COLO829 (cell line): Measurements from ENCODE around the gene PARM1.
"Not testable (repeated sequence)": the region's sequence is repeated elsewhere in the genome, so short reads cannot be mapped to it uniquely, and the experiment has no call there.

Experiments used
- DNase-seq: peaks from one replicate; pipeline ENCODE4 v3.0.0; 2012; ENCODE audit warnings: low spot score

The PARM1 gene

GRCh38 chr4:74983253-74983635 lies 50.3 kb downstream of the PARM1 start:
- no peak for DNase-seq

DNA sequence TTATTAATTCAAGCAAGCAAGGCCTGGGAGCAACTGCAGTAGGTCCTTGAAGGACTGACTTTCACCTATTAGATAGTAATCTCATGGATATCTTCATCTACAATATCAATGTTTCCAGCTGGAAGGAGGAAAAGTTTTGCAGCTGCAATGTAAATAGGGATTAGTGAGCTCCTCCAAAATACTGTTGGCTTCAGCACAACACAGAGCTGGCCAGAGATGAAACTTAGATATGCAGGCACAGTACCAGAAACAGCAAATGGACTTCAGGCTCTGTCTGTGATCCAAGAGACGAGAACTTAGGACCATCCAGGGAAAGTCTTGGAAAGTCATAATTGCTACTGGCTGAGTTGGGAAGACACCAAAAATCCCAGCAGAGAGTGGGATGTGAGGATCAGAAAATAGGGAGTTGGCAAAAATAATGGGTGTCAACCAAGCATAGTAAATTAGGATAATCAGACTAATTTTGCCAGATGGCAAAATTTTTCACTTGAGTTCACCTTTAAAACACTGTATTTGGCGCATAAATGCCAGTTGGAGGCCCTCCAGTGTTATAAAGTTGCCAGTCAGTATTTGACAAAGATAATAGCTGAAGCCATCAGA lies 57.5 kb downstream of the PARM1 start:
- no peak for DNase-seq

DNA sequence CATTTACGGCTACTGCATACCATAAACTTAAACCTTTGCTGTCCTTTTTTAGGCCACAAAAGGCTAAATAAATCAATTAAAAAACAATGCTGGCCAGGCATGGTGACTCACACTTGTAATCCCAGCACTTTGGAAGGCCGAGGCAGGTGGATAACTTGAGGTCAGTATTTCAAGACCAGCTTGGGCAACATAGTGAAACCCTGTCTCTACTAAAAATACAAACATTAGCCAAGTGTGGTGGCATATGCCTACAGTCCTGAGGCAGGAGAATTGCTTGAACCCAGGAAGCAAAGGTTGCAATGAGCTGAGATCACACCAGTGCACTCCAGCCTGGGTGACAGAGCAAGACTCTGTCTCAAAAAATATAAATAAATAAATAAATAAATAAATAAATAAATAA lies 61.5 kb downstream of the PARM1 start:
- not testable (repeated sequence) for DNase-seq

GRCh38 chr4:74996996-74997395 lies 64.1 kb downstream of the PARM1 start:
- DNase-seq: no peak

- no peak for DNase-seq
Measured at GRCh38 chr4:74997948-74998729, 65.2 kb downstream of the PARM1 start.

GRCh38 chr4:74999714-75000309 lies 66.9 kb downstream of the PARM1 start:
- no peak for DNase-seq

DNA sequence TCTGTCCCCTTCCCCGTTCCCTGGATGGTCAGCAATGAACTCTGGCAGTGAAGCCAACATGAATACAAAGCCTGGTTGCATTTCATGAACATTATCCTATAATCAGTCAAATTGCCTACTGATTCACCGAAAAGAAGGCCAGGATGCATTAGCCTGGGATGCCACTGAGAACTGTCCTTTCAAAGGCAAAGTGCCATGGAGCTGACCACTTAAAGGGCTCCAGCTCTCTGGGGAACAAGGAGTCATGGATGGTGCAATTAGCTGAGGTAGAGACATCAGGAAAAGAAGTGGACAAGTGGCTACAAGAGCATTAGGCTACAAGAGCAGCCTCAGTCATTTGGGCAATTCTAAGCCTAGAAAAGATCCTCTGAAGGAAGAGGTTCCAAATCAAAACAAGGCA lies 69.0 kb downstream of the PARM1 start:
- no peak for DNase-seq

DNA sequence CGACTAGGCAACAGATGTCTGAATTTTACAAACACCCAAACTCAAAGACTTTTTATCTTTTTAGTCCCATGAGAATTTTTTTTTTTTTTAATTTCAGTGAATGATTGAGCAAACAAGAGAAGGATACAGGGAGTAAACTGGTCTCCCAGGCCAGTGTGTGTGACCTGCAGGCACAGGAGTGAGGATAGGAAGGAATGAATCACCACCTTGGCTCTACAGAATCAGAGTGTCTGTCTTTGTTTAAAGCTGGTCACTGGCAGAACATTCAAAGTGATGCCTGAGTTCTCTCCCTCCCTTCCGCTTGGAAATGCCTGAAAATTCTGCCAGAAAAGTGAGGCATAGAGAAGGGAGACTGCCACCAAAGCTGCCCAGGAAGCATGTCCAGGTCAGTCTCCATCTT lies 69.5 kb downstream of the PARM1 start:
- no peak for DNase-seq

- DNase-seq: no peak
Measured at GRCh38 chr4:75003979-75004378, 71.1 kb downstream of the PARM1 start.

DNA sequence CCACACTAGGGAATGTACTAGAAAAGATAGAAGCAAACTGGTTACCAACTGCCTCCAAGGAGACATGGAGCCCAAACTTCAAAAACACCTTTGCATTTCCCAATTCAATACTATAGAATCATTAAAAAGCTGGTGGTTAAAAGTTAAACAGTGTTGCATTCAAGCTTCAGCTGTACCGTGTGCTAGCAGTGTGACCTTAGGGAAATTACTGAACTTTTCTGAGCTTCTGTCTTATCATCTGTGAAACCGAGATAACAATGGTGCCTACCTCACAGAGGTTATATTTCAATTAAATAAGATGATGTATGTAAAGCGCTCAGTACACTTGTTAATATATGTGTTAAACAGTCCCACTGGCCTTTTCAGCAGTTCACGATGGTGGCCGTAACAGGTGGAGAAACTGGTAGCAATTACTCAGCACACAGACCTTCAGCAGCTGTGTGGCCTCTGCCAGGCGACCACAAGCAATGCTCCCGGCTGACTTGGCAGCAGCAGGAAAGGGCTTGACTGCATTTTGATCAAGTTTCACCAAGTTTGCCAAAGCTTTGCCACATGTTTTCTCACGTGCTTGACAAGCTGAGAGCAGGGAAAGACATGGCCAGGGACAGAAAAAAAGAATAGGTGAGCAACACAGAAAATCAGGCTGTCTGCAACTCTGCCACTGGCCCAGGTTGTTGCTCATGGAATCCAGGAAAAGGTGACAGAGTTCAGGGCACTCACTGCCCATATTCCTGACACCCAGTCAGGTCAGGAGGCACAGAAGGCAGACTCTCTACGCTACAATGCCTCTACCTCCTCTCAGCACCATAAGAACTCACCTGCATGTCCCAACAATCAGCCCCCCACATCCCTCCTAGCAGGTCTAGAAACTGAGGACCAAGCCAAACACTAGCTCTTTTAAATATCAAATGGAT lies 72.1 kb downstream of the PARM1 start:
- no peak for DNase-seq

GRCh38 chr4:75005727-75006126 lies 72.8 kb downstream of the PARM1 start:
- DNase-seq: no peak

DNA sequence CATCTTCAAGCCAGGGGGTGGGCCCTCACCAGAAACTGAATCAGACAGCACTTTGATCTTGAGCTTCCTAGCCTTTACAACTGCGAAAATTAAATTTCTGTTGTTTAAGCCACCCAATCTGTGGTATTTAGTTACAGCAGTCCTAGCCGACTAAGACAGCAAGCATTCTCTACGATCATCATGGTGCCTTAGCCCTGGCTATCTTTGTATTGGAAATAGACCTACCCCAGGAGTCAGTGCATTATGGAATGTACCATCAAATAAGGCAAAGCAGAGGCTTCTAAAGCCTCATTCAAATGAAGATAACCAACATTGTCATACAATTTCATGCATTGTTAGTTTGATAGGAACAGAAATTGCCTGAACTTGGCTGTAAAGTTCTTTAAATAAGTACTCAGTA lies 75.0 kb downstream of the PARM1 start:
- DNase-seq: no peak

GRCh38 chr4:75009138-75009537 lies 76.2 kb downstream of the PARM1 start:
- no peak for DNase-seq

DNA sequence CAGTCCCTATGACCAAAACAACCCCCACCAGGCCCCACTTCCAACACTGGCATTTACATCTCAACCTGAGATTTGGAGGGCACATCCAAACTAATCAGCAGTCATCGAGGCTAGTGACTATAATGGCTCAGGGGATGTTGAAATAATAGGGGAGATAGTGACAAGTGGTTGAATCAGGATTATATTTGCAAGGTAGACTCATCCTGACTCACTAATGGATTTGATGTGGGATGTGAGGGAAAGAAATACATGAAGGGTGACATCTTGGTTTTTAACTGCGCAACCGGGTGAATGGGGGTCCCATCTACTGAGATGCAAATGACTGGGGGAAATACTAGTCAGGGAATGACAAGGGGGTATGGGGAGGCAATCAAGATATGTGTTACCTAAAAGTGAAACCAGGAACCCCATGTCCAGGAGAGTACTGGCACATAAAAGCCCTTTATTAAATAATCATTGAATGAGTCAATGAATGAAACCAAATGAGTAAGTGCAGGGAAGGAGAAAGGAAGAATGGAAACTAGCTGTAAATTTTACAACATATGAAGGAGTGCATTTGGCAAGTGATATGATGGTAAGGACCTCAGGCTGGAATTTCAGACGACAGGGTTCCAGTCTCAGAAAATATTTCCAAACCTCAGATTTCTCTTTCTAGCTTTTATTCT lies 78.3 kb downstream of the PARM1 start:
- no peak for DNase-seq

- no peak for DNase-seq
Measured at GRCh38 chr4:75015627-75016026, 82.7 kb downstream of the PARM1 start.

DNA sequence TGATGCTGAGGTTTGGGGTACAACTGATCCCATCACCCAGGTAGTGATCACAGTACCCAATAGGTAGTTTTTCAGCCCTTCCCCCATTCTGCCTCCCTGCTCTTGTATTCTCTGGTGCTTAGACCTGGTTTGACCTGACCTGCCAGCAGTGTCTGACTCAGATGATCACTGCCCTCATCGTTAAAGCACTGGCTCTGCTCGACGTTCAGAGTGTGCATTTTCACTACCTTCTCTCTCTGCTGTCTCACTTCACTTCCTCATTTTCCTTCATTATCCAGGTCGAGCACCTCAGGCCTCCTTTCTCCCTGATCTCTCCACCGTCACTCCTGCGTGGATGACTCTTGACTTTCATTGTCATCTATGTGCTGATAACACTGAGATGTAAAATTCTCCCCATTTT lies 83.6 kb downstream of the PARM1 start:
- DNase-seq: no peak

DNA sequence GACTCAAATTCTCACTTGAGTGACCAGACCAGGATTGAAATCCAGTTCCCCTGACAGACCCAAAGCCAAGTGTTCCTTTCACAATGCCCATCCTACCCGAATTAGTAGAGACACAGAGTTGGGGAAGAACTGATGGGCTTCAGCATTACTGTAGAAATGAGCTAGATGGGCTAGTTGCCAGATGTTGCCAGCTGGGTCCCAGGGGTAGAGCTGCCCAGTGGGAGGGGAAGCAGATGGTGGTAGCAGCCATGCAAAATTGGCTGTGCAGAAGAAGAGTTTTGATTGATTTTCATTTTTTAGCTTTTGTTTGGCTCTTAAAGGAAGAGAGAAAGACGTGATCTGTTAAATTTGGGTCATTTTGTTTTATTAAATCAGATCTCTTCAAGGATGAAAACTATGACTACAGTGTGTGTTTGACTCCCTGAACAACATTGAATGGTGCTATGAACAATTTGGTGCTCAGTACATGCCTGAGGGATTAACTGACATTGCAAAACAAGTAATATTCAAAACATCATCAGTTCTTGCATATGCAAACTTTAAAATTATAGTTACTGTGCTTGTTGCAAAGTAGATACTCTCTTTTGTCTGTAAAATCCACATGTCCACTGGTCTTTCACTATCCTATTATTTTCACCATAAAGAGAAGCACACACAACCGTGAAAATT lies 86.0 kb downstream of the PARM1 start:
- DNase-seq: no peak

DNA sequence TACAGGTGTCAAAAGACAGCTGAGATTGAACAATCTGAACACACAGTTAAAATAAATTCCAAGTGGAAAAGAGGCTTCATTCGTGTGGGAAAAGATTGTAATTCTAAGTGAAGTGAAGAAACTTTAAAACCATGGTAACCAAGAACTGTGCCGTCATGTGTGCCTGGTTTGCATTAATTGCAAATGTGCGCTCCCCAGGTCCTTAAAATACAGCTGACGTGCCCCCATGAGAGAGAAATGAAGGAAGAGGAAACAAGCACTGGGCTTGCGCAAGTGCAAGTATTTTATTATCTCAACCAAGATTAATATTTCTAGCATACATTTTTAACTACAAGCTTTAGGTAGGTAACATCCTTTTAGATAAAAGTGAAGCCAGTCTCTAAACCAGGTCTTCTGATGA lies 92.5 kb downstream of the PARM1 start:
- DNase-seq: no peak

GRCh38 chr4:75028196-75028854 lies 95.4 kb downstream of the PARM1 start:
- no peak for DNase-seq

GRCh38 chr4:75030028-75030427 lies 97.1 kb downstream of the PARM1 start:
- DNase-seq: no peak
